Smooth muscle cell (in vitro differentiated cells): Measurements from ENCODE around the gene ZNF816. TPM values are rescaled to one million over a fixed set of nuclear protein-coding genes. Genes with fewer than 3 reads are reported as not detected.

ENCODE experiments used
- DNase-seq: peaks from one replicate; lab custom pipeline; 2025; ENCODE audit not compliant: unreplicated experiment; lab: John Stamatoyannopoulos, UW
- H2AFZ ChIP-seq: fragments of 200-600 bp; sonication (generic); 2 replicates; pipeline ENCODE4 v1.6.0; 2016; ENCODE audit warnings: antibody characterized with exemption, low read depth, mild to moderate bottlenecking
- H3F3A ChIP-seq: fragments of 200-600 bp; sonication (generic); 2 replicates; pipeline ENCODE4 v1.6.0; 2017; ENCODE audit warnings: antibody characterized with exemption, low read depth
- H3K27ac ChIP-seq: fragments of 200-600 bp; sonication (generic); 2 replicates; pipeline ENCODE4 v1.5.1; 2016; ENCODE audit warnings: low read depth, mild to moderate bottlenecking
- H3K27me3 ChIP-seq: fragments of 200-600 bp; sonication (generic); 2 replicates; pipeline ENCODE4 v1.6.1; 2016; ENCODE audit warnings: low read depth, mild to moderate bottlenecking
- H3K36me3 ChIP-seq: fragments of 200-600 bp; sonication (generic); 2 replicates; pipeline ENCODE4 v1.5.1; 2016; ENCODE audit warnings: low read depth
- H3K4me1 ChIP-seq: fragments of 200-600 bp; sonication (generic); 2 replicates; pipeline ENCODE4 v1.5.1; 2016; ENCODE audit warnings: low read depth
- H3K4me2 ChIP-seq: fragments of 200-600 bp; sonication (generic); 2 replicates; pipeline ENCODE4 v1.6.0; 2016; ENCODE audit warnings: mild to moderate bottlenecking
- H3K4me3 ChIP-seq: fragments of 200-600 bp; sonication (generic); 2 replicates; pipeline ENCODE4 v1.5.1; 2016; ENCODE audit warnings: mild to moderate bottlenecking
- H3K79me2 ChIP-seq: fragments of 200-600 bp; sonication (generic); 2 replicates; pipeline ENCODE4 v1.6.0; 2016; ENCODE audit warnings: low read depth, mild to moderate bottlenecking
- H3K9ac ChIP-seq: fragments of 200-600 bp; sonication (generic); 2 replicates; pipeline ENCODE4 v1.6.0; 2016; ENCODE audit warnings: low read depth
- H3K9me3 ChIP-seq: fragments of 200-600 bp; sonication (generic); replicated peaks from 2 replicates; pipeline ENCODE4 v1.5.1; 2016; ENCODE audit warnings: low read depth
- H4K20me1 ChIP-seq: fragments of 200-600 bp; sonication (generic); 2 replicates; pipeline ENCODE4 v1.6.0; 2016; ENCODE audit warnings: low read depth
- CTCF ChIP-seq: fragments of 200-600 bp; sonication (generic); IDR thresholded peaks from 2 replicates; pipeline ENCODE4 v1.5.1; 2017; ENCODE audit warnings: borderline replicate concordance, mild to moderate bottlenecking, antibody characterized with exemption; ENCODE audit not compliant: insufficient read depth, poor library complexity, severe bottlenecking
- WGBS: methylation state at CpG from one replicate; pipeline ENCODE4 v1.1.7; 2016; ENCODE audit warnings: low lambda C conversion rate; 5-methylcytosine and 5-hydroxymethylcytosine counted together
- polyA plus RNA-seq: library from polyadenylated mRNA; unstranded; fragments of >200 nt; fragmentation: Nextera tagmentation; extraction: Ambion mirVana; gene quantifications from 2 replicates; pipeline ENCODE4 v1.2.1, GENCODE V29; 2016
- total RNA-seq: library from RNA; depleted of rRNA; stranded (reverse); fragments of >200 nt; gene quantifications from 2 replicates; pipeline ENCODE4 v1.2.3, GENCODE V29; 2014

Gene ZNF816
- total and polyA plus RNA-seq, 2 experiments from 2014 or later: 5.6 to 9.2 TPM

- Histone ChIP-seq H3F3A (no peaks in the 10 kb centered on the region), H3K4me3 (no peak overlapping the region), H4K20me1 (no peaks in the 10 kb centered on the region), H3K36me3 (peaks cover 19% of the 10 kb centered on the region), H3K4me2 (no peak overlapping the region), H3K79me2 (peaks cover 50% of the 10 kb centered on the region), H3K9me3 (no peaks in the 10 kb centered on the region), H3K4me1 (peaks cover 7% of the 10 kb centered on the region), H3K9ac (no peak overlapping the region), H3K27ac (no peak overlapping the region), H2AFZ (no peak overlapping the region), H3K27me3 (no peaks in the 10 kb centered on the region)
- TF ChIP-seq CTCF: no peak
- DNase-seq: no peak
- WGBS: 94% methylated on average over 11 of the region's 11 CpGs
These were observed 2.9 kb downstream of the ZNF816 start for GRCh38 chr19:52959613-52960295.

- DNase-seq: no peak
- Histone ChIP-seq H3K9me3 (peaks cover 3% of the 10 kb centered on the region), H3F3A (no peaks in the 10 kb centered on the region), H3K36me3 (peaks cover 33% of the 10 kb centered on the region), H3K27ac (no peak overlapping the region), H3K4me3 (no peak overlapping the region), H3K9ac (no peak overlapping the region), H3K79me2 (peaks cover 50% of the 10 kb centered on the region), H3K4me2 (no peak overlapping the region), H4K20me1 (no peaks in the 10 kb centered on the region), H3K27me3 (no peaks in the 10 kb centered on the region), H2AFZ (no peak overlapping the region), H3K4me1 (peaks cover 7% of the 10 kb centered on the region)
- 91% methylated on average over 8 of the region's 8 CpGs for WGBS
- TF ChIP-seq CTCF: no peak
These were observed 5.1 kb downstream of the ZNF816 start for GRCh38 chr19:52957591-52957990.

GRCh38 chr19:52956917-52957316 lies 5.8 kb downstream of the ZNF816 start:
- Histone ChIP-seq H2AFZ (no peak overlapping the region), H3K27me3 (no peaks in the 10 kb centered on the region), H3F3A (no peaks in the 10 kb centered on the region), H3K4me2 (no peak overlapping the region), H3K4me1 (peaks cover 7% of the 10 kb centered on the region), H3K36me3 (peaks cover 40% of the 10 kb centered on the region), H3K4me3 (no peak overlapping the region), H3K27ac (no peak overlapping the region), H3K9me3 (peaks cover 9% of the 10 kb centered on the region), H4K20me1 (no peaks in the 10 kb centered on the region), H3K79me2 (peaks cover 49% of the 10 kb centered on the region), H3K9ac (no peak overlapping the region)
- WGBS: 97% methylated on average over 10 of the region's 10 CpGs
- no peak for DNase-seq
- TF ChIP-seq CTCF: no peak

GRCh38 chr19:52949422-52949821 lies 13.3 kb downstream of the ZNF816 start:
- Histone ChIP-seq H2AFZ (no peak overlapping the region), H3K27ac (no peak overlapping the region), H3K9ac (no peak overlapping the region), H3F3A (peaks cover 13% of the 10 kb centered on the region), H3K36me3 (peaks cover 47% of the 10 kb centered on the region), H3K79me2 (no peaks in the 10 kb centered on the region), H3K9me3 (peaks cover 37% of the 10 kb centered on the region), H3K4me1 (peaks cover 5% of the 10 kb centered on the region), H3K27me3 (no peaks in the 10 kb centered on the region), H3K4me3 (no peak overlapping the region), H3K4me2 (no peak overlapping the region), H4K20me1 (no peaks in the 10 kb centered on the region)
- WGBS: 100% methylated on average over 1 of the region's 1 CpG
- no peak for TF ChIP-seq CTCF
- no peak for DNase-seq
